DND-41 (cell line): ENCODE measurements around the gene MACROD2.

Experiments
- EZH2 ChIP-seq: IDR thresholded peaks from 3 replicates; pipeline ENCODE4 v1.6.1; 2012; ENCODE audit warnings: borderline replicate concordance, low read depth, mild to moderate bottlenecking, moderate library complexity, low read length, inconsistent platforms; ENCODE audit not compliant: severe bottlenecking
- TF ChIP-seq, protein P1 (sequence below): IDR thresholded peaks from 2 replicates; pipeline ENCODE4 v1.5.1; 2012; ENCODE audit warnings: borderline replicate concordance, low read length, moderate library complexity, mild to moderate bottlenecking; ENCODE audit not compliant: poor library complexity, severe bottlenecking; ENCODE audit errors: extremely low read depth

DNA sequence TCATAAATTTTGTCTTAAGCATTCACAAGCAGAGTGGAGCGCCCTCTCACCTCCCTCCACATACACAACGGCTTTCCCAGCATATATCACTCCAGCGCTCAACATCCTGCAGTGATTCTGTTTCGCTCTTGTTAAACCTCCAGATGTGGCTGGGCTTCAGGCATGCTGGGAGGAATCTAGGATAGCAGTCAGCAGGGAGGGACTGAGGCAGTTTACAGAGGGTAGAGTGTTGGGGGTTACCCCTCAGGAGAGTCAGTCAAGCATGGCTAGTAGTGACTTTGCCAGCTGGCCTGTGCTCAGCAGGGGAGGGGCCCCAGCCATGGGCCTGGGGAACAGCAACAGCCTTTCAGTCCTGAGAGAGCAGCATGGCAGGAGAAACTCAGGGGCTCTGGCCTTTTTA lies 503.5 kb downstream of the MACROD2 start:
- TF ChIP-seq, protein P1, sequence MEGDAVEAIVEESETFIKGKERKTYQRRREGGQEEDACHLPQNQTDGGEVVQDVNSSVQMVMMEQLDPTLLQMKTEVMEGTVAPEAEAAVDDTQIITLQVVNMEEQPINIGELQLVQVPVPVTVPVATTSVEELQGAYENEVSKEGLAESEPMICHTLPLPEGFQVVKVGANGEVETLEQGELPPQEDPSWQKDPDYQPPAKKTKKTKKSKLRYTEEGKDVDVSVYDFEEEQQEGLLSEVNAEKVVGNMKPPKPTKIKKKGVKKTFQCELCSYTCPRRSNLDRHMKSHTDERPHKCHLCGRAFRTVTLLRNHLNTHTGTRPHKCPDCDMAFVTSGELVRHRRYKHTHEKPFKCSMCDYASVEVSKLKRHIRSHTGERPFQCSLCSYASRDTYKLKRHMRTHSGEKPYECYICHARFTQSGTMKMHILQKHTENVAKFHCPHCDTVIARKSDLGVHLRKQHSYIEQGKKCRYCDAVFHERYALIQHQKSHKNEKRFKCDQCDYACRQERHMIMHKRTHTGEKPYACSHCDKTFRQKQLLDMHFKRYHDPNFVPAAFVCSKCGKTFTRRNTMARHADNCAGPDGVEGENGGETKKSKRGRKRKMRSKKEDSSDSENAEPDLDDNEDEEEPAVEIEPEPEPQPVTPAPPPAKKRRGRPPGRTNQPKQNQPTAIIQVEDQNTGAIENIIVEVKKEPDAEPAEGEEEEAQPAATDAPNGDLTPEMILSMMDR, result no peak
- TF ChIP-seq EZH2, result no peak
